Cardiac septum (tissue), 1 donor: ENCODE measurements around the gene SAP130. TPM values are rescaled to one million over a fixed set of nuclear protein-coding genes. Genes with fewer than 3 reads are reported as not detected.

ENCODE experiments used
- DNase-seq: peaks from one replicate; pipeline ENCODE4 v3.0.0-alpha.2; 2020; ENCODE audit warnings: low spot score
- intact Hi-C: fragments of 100-400 bp; cut with DNase I; formaldehyde crosslinking; loops from one replicate; pipeline ENCODE4 v1.14.0; 2022
- total RNA-seq: library from RNA; stranded (reverse); fragmentation: NEBNext Ultra II Directional; extraction: Animal tissue kit (Norgen Biotek cat#: 25700); gene quantifications from one replicate; pipeline ENCODE4 v1.2.1, GENCODE V29; 2021
- donor health status: DM: no; HTN: no; CAD: no.

SAP130 gene
- total RNA-seq, 1 donor from 2014 or later, result 19.9 TPM

DNA sequence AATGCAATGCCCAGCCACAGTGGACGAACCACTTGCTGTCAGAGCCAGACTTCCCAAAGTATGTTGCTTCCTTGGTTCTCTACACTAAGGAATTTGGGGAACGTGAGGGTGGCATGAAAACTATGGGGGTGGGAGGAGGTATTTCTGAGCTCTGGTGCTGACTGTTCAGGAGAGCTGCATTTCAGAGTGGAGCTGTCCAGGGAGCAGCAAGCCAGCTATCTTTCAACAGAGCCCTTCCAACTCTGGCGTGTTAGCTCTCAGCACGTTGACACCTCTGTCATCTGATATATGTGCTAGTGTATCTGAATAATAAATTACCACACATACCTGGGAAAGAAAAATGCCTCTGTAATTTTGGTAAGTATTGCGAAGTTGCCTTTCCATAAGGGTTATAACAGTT, 66.1 kb downstream of the SAP130 start:
- DNase-seq, result no peak
- intact Hi-C loops, result no loop called here

DNA sequence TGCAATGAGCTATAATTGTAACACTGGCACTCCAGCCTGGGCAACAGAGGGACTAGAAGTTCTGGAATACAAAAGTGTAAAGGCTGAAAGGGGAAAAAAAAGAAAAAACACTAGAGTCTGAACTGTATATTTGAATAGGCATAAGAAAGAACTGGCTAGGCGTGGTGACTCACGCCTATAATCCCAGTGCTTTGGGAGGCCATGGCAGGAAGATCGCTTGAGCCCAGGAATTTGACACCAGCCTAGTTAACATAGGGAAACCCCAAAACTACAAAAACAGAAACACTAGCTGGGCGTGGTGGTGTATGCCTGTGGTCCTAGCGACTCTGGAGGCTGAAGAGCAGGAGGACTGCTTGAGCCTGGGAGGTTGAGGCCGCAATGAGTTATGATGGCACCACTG, 70.6 kb downstream of the SAP130 start:
- no peak for DNase-seq
- intact Hi-C loops, result no loop called here

DNA sequence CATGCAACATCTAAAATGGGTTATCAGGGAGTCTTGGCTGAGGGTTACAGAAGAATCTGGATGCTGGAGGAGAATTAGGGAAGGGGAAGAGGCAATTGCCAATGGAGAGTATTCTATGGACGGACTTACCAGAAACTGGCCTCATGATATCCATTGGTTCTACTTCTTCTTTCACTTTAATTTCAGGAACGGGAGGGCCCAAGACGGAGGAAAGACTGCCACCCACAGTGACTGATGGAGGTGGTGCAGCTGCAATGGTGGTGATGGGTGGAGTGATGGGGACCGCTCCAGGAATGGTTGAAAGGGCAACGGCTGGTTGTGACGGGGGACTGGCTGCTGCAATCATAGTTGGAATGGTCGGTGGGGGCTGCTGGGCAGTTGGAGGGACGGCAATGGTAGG, 73.0 kb downstream of the SAP130 start:
- DNase-seq, result no peak
- intact Hi-C loops, result loop anchor here (5.0 kb wide), 1 partner anchor 63 kb away; no protein-coding TSS in a partner anchor

DNA sequence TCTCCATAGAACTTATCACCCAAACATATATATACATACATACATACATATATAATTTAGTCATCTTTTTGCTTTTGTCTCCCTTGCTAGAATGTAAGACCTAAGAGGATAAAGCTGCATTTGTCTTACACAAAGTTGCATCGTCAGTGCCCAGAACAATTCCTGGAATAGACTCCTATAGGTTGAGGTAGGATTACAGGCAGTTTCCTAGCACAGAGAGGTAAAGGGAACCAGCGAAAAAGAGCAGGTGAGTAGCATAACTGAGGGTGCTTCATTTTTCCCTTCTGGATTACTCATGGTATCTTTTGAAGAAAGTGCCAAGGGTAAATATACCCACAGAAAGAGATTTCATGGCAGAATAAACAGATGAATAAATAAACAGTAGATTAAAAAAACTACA, 74.0 kb downstream of the SAP130 start:
- intact Hi-C loops, result loop anchor here (5.0 kb wide), 1 partner anchor 62 kb away; no protein-coding TSS in a partner anchor
- no peak for DNase-seq

DNA sequence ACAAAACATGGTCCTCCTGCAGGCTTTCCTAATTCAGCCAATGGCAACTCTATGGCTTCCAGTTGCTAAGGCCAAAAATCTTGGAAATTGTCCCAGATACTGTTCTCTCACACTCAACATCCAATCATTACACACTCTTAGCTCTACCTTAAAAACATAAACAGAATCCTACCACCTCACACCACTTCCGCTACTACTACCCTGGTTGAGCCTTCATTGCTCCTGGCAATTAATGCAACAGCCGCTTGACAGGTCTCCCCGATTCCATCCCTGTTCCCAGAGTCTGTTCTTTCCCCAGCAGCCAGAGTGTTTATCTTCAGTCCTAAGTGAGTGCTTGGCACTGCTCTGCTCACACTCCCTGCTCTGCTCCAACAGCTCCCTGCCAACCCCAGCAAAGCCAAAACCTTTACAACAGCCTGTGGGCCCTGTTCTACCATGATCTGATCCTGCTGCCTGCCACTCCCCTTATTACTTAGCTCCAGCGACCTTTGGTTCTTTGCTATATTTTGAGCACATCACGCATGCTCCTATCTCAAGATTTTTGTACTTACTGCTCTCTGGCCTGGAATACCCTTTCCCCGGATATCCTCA, 74.6 kb downstream of the SAP130 start:
- no peak for DNase-seq
- intact Hi-C loops, result loop anchor here (5.0 kb wide), 1 partner anchor 61 kb away; no protein-coding TSS in a partner anchor

DNA sequence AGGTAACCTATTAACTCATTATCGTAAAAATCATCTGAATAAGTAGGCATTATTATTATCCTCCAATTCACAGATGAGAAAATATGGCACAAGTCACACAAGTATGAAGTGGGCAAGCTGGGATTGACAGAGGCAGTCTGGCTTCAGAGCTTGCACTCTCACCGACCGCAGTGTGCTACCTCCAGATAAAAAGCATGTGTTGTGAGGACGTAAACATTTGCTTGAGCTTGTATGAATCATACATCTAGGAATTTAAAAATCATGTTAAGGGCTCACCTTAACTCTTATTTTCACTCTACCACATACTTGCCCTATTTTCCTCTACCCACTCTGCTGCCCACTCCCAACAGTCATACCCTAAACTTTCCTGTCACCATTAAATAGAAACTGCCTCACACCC, 76.8 kb downstream of the SAP130 start:
- intact Hi-C loops, result loop anchor here (5.0 kb wide), 1 partner anchor 59 kb away; no protein-coding TSS in a partner anchor
- no peak for DNase-seq

DNA sequence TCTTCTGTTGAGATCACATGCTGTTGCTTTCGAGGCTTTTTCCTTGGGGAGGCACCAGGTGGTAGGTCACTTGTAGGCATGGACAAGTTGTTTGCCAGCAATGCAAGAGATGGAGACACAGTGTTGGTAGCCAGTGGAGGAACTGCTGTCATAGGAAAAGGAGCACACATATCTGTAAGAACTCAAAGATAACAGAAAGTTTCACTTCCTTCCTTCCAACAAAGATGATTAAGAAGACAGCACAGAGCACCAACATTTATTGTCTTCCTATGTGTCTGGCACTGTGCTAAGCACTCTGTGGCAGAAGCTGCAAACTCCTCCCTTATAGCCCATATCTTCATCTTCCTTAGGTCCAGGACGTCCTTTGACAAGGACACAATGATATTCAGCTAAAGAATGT, 77.6 kb downstream of the SAP130 start:
- DNase-seq, result no peak
- intact Hi-C loops, result loop anchor here (5.0 kb wide), 1 partner anchor 58 kb away; no protein-coding TSS in a partner anchor

DNA sequence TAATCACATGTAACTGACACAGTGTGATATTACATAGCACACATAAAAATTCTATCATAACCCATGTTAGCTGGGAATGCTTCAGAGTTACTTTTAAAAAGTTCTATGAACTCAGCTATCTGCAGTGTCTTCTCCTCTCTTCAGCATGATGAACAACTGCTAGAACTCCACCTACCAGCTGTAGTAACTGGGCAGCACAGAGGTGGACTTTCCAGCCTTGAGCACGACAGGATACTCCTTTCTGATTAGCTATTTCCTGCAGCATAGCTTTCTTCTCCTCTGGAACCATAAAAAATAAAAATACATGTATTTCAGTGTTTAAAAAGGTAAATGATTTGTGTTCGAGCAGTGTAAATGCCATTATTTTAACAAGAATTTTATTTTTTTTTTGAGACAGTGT, 82.6 kb downstream of the SAP130 start:
- no peak for DNase-seq
- intact Hi-C loops, result no loop called here

DNA sequence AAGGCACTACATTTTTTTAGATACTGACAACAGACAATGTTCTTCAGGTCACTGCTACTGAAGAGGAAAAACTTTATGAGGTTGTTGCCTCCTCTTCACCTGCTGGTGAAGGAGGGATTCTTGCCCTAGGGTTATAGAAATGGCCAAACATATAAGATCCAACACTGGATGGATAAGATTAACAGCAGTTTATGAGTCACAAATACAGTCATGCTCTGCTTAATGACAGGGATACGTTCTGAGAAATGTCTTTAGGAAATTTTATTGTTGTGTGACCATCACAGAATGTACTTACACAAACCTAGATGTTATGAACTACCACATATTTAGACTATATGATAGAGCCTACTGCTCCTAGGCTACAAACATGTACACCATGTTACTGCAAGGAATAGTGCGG, 84.7 kb downstream of the SAP130 start:
- DNase-seq, result no peak
- intact Hi-C loops, result no loop called here

DNA sequence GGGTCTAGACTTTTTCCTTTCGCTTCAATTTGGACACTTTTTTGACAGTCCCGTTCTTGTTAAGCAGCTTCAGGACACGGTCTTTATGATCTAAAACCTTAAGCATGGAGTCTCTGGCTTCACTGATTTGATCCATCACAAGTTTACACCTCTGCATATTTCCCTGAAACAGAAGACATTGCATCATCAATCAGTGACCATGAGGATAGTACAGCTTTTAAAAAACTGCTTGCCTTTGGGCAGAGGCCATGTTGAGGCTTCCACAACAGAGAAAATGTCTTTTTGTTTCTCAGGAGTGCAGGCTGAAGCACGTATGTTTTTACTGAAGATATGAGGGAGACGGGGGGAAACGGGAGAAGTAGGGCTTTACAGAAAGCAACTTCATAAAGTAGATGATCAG, 85.9 kb downstream of the SAP130 start:
- DNase-seq, result no peak
- intact Hi-C loops, result no loop called here

DNA sequence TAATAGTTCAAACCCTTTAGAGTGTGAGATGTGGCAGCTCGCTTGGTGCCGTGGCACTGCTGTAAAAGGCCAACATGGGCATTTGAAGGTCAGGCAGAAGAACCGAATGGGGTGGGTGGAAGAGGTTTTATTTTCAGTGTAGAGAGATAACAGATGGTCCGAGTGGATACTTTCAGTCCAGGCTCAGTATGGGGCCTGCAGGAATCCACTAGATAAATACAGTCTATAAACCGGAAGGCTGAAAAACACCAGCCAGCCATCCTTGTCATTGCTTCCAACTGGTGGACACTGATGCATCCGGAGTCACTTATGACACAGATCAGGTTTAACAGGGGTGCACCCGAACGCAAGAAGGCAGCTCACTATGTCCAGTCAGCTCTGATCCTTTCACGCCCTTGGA, 86.4 kb downstream of the SAP130 start:
- intact Hi-C loops, result no loop called here
- no peak for DNase-seq

DNA sequence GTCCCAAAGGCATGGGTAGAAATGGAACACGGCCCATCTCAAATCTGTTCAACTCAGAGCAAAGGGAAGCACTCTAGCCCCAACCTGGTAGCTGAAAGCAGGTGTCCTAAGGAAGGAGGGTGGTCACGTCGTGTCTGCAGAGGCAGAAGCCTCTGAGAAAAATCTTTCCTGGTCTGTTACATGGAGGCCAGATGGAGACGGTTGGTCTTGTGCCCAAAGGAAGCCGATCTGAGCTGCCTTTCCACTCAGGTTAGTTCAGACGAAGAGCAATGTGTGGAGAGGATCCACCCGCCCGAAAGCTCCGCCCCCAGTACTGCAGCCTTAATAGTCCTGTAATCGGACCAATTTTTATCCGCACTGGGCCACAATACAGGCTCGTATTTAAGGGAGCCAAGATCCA, 87.2 kb downstream of the SAP130 start:
- DNase-seq, result no peak
- intact Hi-C loops, result no loop called here

DNA sequence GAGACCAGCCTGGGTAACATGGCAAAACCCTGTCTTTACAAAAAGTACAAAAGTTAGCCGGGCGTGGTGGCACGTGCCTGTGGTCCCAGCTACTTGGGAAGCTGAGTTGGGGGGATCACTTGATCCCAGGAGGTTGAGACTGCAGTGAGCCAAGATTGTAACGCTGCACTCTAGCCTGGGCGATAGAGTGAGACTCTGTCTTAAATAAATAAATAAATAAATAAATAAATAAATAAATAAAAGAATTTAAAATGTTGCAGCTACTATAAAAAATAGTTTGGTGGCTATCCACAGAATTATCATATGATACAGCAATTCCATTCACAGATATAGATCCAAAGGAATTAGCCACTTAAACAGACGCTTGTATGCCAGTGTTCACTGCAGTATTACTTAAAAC, 92.5 kb downstream of the SAP130 start:
- intact Hi-C loops, result no loop called here
- DNase-seq, result no peak

DNA sequence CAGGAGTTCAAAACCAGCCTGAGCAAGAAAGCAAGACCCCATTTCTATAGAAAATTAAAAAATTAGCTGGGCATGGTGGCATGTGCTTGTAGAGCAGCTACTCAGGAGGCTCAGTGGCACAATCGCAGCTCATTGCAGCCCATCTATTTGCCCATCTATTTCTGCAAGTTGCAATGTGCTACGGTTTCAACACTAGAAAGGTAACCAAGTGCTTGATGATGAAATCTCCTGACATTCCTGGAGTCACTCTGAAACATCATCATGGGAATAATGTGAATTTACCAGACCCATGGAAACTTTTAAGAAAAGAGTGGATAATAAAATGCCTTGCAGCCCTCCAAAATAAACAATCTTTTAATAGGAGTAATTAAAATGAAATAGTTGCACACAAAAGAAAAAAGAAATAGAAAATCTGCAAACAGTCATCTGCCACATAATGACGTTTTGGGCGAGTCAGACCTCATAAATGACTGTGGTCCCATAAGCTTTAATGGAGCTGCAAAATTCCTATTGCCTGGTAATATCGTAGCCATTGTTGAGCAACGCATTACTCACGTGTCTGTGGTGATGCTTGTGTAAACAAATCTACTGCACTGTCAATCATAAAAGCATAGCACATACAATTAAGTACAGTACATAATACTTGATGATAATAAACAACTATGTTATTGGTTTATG, 95.5 kb downstream of the SAP130 start:
- intact Hi-C loops, result no loop called here
- DNase-seq, result no peak

DNA sequence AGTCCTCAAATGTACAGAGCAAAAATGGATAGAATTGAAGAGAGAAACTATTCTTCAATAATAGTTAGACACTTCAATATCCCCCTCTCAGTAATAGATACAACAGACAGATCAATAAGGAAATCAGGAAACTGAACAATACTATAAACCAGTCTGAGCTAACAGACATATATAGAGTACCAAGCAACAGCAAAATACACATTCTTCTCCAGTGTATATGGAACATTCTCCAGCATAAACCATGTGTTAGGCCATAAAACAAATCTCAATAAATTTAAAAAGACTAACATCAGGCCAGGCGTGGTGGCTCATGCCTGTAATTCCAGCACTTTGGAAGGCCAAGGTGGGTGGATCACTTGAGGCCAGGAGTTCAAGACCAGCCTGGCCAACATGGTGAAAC, 98.4 kb downstream of the SAP130 start:
- no peak for DNase-seq
- intact Hi-C loops, result no loop called here

DNA sequence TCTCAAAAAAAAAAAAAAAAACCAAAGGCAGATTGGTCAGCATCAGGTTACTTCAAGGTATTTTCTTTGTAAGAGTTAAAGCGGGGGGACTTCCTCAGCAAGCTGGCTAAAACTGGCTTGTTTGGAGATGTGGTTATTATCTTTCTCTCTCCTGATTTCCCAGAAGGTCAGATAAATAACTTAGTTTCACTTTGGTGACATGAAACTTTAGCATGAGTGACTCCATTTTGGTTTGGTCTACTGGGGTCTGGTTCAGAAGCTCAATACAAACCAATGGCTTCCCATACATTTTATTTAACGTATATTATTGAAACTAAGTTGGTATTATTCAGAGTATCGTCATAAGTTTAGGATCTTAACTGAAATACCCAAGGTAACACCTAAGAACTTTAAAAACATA, 100.5 kb downstream of the SAP130 start:
- intact Hi-C loops, result no loop called here
- DNase-seq, result no peak

DNA sequence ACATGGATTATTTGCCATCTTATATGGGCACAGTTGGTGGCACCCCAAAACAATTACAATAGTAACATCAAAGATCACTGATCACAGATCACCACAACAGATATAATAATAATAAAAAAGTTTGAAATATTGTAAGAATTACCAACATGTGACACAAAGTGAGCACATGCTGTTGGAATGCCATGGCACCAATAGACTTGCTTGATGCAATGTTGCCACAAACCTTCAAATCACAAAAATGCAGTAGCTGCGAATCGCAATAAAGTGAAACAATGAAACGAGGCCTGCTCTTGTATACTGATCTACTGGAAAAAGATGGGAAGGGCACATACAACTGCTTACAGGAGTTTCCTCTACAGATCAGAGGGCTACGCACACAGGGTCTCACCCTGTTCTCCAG, 109.9 kb downstream of the SAP130 start:
- DNase-seq, result no peak
- intact Hi-C loops, result loop anchor here (2.0 kb wide), 1 partner anchor 21 kb away; no protein-coding TSS in a partner anchor

DNA sequence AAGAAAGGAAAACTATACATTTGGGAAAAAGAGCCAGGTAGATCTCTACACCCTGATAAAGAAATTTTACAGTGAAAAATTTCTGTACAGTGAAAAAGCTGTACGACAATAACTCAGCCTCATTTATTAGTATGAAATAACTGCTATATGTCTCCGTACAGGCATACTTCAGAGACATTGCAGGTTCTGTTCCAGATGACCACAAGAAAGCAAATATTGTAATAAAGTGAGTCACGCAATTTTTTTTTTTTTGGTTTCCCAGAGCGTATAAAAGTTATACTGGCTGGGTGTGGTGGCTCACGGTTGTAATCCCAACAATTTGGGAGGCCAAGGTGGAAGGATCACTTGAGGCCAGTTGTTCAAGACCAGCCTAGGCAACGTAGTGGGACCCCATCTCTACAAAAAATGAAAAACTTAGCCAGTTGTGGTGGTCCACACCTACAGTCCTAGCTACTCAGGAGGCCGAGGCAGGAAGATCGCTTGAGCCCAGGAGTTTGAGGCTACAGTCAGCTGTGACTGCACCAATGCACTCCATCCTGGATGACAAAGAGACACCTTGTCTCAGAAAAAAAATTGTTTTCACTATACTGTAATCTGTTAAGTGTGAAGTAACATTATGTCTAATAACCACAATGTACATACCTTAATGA, 113.9 kb downstream of the SAP130 start:
- intact Hi-C loops, result no loop called here
- no peak for DNase-seq

DNA sequence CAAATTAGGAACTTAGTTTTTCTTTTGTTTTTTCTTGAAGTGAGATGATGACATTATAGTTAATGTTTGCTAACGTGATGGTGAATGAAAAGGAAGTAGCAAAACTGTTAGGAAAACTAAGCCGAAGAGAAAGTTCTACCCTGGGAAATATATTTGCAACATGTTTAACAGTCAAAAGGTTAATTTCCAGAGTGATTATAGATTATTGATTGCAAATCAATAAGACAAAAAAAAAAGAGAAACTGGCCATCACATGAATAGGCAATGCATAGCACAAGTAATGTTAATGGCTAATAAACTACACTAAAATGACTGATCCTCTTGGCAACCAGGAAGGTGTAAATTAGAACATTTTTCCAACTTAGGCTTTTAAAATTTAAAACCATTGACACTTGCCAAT, 116.1 kb downstream of the SAP130 start:
- no peak for DNase-seq
- intact Hi-C loops, result no loop called here

DNA sequence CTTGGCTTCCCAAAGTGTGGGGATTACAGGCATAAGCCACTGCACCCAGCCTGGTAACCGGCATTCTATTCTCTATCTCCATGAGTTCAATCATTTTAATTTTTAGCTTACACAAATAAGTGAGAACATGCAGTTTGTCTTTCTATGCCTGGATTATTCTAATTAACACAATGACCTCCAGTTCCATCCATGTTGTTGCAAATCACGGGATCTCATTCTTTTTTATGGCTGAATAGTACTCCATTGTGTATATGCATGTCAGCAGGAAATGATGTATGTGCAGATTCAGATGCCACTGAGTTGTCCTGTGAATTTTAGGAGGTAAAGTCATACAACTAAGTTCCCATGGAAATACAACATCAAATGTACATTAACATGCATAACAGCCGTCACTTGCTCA, 117.4 kb downstream of the SAP130 start:
- no peak for DNase-seq
- intact Hi-C loops, result no loop called here

DNA sequence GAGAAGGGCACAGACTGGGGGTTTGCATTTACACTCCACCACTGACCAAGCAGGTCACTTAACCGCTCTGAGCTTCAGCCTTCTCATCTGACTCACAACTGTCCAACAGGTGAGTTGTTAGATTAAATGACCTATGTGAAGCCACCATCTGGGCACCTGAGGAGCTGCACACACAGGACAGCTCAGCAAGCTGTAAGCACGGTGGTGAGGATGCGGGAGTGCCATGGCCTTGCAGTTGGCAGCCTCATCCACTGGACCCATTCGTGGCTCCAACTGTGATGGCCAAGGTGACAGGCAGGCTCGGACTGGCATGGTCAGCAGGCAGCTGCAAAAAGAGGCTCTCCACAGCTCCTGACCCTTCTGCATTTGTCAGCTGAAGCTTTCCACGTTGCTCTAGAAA, 118.8 kb downstream of the SAP130 start:
- intact Hi-C loops, result no loop called here
- DNase-seq, result no peak
